NCI-H1417 treated with DMSO at 0.1 percent for 48 hours (cell line): Measurements from ENCODE around the gene PIGK.
A peak's percentile ranks its signal among the peaks of the same experiment; 100 is the strongest.
"Not testable (repeated sequence)": the region's sequence is repeated elsewhere in the genome, so short reads cannot be mapped to it uniquely, and the experiment has no call there.

Experiments
- DNase-seq: peaks from one replicate; lab custom pipeline; 2025; lab: John Stamatoyannopoulos, UW

PIGK gene

DNA sequence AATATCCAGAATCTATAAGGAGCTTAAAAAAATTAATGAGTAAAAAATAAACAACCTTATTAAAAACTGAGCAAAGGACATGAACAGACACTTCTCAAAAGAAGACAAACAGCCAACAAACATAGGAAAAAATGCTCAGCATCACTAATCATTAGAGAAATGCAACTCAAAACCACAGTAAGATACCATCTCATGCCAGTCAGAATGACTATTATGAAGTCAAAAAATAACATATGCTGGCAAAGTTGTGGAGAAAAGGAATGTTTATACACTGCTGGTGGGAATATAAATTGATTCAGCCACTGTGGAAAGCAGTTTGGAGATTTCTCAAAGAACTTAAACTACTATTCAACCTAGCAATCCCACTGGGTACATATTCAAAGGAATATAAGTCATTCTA is 25.3 kb downstream of the PIGK start:
- DNase-seq: no peak

DNA sequence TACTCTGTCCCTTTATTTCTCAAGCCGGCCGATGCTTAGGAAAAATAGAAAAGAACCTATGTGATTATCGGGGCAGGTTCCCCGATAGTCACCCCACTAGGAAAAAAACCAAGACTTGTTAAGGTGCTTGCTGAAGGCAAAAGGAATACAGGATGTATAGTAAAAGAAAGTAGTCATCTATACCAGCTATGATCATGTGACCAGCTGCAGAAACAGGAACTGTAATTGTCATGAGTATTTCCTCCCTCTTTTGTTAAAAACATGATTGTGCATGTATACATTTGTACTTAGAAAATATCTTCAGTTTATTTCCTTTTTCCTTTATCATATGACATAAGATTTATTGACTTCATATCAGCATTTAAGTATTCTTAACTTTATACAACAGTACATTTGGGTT is 30.5 kb downstream of the PIGK start:
- DNase-seq: no peak

DNA sequence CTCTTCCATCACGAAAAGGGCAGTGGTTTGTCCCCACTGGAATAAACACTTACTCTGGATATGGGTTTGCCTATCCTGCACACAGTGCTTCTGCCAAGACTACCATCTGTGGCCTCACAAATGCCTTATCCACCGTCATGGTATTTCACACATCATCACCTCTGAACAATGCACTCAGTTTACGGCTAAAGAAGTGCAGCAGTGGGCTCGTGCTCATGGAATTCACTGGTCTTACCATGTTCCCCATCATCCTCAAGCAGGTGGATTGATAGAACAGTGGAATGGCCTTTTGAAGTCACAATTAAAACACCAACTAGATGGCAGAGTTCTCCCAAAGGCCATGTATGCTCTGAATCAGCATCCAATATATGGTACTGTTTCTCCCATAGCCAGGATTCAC is 32.3 kb downstream of the PIGK start:
- DNase-seq: not testable (repeated sequence)

DNA sequence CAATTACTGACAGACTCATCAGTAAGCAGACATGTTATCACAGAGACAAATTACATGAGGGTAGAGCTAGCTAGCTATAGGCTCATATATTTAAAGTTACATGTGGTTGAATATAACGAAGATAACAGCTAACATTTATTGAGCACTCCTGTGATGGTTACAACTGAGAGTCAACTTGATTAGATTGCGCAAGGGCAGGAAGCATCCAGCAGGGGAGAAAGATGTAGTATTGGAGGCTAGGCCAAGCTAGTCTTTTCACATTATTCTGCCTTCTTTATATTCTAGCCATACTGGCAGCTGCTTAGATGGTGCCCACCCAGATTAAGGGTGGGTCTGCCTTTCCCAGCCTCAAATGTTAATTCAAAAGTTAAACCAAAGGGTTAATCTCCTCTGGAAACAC is 37.1 kb downstream of the PIGK start:
- DNase-seq: no peak

DNA sequence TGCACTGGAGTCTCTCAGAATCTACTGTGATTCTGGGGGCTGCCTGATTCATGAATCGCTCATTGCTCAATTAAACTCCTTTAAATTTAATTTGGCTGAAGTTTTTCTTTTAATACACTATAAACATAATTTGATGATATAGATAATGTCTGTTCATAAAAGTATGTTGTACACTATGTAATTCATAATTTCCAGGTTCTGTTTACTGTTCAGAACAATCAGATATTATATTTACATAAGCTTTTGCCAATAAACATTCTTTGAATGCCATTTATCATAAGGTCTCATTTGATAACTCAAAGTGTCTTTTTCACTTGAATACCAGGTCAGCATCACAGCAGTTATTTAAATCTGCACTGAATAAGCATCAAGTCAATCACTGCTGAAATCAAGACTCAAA is 39.6 kb downstream of the PIGK start:
- no peak for DNase-seq

DNA sequence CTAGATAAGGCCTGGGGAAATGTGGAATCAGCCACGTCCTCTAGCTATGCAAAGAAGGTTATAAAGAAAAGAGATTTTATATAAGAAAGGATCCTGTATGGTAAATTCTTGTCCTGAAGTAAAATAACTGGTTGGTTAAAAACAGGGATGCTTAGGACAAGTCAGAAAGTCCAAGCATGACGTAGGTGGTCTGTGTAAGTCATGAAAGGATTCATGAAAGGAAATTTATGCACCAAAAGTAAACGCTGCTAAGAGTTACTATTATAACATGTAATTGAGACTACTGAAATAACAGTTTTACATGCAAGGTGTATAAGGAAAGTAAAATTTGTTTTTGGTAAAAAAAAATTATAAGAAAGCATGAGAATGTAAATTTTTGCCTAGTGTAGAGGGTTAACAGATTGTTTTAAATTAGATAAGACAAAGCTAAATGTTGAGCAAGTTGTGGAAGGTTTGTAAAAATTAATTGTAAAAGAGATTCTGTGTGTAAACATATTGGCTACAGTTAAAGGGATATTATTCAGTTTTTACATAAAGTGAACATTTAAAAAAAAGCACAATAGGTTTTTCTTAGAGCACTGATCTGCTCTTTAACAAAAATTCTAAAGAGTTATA is 43.9 kb downstream of the PIGK start:
- no peak for DNase-seq

DNA sequence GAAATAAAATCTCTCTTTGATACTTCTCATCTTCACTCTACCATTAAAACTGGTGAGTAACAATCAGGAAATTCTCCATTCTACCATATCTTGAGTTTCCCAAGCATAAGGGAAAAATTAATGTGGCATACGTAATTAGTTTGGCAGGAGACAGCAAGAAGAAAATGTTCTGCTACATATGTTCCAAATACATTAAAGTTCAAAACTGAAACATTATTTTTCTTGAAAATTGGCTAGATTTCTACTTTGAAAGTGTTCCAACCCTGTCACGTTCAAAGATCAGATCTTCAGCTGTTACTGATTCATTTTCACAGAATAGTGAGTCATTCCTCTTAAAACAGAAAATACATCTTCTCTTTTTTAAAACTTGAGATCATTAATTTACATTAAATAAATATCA is 48.5 kb downstream of the PIGK start:
- no peak for DNase-seq

DNA sequence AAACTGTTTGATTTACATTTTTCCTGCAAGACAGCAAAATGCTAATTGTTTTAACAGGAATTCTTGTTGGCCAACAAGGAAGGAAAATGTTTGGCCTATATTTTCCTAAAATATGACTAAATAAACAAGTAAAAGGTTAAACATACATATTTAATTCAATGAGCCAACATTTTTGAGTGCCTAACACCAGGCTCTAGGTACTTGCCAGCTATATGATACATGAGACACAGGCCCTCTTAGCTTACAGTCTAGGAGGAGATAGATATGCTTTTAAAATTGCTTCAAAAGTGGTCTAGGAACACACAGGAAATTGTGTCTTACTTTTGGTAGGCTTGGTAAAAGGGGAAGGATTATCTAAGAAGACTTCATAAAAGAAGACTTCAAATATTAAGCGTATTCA is 50.9 kb downstream of the PIGK start:
- no peak for DNase-seq

DNA sequence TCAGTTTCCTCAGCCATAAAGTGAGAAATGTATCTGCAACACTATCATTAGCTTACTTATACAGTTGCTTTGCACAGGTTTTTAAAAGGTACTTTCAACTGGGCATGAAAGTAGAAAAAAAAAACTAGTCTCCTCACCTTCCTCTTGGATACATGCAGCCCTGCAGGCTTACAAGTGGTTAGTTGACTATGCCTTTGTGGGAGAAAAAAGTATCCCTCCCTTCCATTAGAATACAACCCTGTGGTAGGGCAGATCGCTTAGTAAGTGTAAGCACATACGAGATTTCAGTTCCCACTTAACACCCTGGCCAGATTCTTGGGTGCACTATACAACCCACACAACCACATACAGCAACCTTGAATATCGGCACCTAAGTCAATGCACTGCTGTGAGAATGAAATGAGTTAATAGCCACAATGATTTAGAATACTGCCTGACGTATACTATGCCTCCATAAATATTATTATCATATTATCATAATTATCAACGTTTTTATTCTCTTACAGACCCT is 54.7 kb downstream of the PIGK start:
- DNase-seq: no peak

DNA sequence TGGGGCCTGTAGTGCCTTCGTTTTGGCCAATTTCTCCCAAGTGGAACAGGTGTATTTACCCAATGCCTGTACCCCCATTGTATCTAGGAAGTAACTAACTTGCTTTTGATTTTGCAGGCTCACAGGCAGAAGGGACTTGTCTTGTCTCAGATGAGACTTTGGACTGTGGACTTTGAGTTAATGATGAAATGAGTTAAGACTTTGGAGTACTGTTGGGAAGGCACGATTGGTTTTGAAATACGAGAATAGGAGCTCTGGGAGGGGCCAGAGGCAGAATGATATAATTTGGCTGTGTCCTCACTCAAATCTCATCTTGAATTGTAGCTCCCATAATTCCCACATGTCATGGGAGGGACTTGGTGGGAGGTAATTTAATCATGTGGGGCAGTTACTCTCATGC is 59.5 kb downstream of the PIGK start:
- DNase-seq: not testable (repeated sequence)

DNA sequence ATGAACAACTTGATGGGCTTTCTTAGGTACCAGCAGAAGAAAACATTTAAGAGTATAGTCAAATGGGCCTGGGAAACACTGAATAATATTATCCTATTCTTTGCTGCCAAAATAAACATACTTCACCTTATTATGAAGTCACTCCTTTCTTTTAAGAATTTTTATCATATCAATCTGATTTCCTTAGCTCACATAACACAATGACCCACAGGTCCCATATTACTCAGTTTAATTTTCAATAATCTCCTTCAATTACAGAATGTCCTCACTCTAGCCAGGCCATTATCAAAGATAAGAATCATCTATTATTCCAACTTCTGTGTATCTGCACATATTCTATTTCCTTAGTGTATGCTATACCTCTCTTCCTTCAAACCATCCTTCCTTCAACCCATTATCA is 63.0 kb downstream of the PIGK start:
- no peak for DNase-seq

DNA sequence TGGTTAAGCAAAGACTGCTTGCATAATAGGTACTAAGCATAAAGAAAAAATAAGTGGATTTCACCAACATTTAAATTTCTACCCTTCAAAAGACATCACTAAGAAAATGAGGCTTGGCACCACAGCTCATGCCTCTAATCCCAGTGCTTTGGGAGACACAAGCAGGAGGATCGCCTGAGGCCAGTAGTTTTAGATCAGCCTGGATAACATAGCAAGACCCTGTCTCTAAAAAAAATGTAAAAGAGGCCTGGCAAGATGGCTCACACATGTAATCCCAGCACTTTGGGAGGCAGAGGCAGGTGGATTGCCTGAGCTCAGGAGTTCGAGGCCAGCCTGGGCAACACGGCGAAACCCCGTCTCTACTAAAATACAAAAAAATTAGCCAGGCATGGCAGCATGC is 73.0 kb downstream of the PIGK start:
- no peak for DNase-seq

DNA sequence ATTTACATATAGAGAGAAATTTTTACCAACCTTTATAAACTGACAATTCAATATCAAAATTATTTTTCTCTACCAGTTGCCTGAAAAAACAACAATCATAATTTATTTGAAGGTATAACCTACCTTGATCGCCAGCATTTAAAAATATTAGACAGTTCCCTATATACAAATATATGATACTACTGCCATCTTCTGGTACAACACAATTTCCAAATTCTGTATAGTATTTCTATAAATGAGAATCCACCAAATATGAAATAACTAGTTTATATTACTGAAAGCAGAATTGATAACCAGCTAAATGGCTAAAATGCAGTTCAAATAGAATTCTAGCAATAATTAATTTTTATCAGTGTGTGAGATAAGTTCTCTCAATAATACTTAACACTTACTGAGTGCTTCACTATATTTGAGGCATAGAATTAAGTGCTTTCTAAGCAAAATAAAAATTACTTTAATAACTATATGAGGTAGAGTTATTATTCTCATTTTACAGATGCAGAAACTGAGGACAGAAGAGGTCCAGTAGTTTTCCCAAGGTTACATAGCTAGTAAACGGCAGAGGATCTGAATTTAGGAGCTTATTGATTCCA is 75.6 kb downstream of the PIGK start:
- no peak for DNase-seq

DNA sequence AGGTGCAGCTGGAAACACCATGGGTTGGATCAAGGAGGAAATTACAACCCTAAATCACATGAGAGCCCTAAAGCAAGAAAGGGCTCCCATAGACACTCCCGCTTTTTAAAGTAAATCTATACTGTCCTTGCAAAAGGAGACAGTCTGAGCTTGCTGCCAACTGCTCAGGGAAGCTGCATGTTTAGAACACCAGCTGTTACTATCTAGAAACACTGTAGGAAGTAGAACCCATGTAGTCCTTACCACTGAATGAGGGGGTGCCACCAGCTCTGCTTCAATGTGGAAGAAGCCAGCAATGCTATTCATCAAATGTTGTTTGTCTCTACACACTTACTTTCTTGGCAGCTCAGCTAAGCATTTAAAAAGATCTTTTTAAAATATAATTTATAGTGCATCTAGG is 79.8 kb downstream of the PIGK start:
- DNase-seq: no peak

DNA sequence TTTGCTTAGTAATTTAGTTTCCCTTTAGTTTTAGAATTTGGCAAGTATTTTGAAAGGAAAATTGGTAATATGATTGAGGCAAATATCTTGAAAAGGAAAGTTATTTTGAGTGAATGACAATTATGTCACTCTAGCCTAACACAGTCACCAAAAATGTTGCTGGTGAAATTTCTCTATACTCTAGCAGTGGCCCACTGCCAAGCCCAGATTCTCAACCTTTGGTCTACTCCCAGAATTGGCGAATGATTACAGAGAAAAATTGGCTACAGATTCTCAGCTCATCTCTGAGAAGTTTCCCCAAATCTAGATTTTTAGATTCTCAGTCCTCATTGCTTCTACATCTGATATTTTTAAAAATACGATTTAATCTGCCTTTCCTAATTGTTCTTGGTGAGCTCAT is 84.9 kb downstream of the PIGK start:
- no peak for DNase-seq

DNA sequence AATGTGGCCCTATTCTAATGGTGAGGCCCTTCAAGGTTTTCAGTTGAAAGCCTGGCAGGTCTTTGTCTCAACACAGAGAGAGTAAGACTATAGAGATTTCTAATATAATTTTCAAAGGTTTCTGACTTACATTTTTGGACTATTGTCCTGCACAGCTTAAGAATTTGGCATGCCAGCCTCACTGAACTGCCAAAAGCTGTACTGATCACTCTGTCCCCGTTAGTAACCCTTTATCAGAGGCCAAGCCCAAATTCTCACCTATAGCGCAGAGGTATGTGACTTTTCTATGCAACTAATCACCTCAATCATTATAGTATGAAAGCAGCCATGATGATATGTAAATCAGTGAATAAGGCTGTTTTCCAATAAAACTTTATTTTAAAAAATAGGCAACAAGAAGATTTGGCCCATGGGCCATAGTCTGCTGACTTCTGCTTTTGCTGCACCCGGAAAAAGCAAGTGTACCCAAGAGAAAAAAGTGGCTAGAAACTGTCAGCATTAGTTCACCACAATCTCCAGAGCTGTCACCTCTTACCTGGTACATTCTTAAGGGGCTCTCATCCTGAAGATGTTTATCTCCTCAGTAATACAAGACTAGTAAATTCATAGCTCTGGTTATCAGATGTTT is 85.4 kb downstream of the PIGK start:
- no peak for DNase-seq

DNA sequence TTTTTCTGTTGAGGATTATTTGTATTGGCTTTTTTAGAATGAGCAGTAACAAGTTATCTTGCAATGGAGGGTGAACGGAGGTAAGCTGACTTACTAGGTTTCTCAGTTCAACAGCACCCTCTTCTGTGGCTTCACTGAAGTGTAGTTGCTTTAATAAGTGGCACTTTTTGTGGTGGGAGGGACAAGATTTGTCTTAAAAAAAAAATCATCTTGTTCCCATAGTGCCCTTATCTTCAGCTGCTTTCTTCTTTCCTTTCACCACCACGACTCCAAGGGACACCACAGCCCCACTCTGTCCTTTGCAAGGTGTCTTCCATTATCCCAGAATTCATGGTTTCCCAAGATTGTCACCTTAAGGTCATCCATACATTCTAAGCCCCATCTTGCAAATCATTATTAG is 92.9 kb downstream of the PIGK start:
- peak; percentile 26 for DNase-seq

DNA sequence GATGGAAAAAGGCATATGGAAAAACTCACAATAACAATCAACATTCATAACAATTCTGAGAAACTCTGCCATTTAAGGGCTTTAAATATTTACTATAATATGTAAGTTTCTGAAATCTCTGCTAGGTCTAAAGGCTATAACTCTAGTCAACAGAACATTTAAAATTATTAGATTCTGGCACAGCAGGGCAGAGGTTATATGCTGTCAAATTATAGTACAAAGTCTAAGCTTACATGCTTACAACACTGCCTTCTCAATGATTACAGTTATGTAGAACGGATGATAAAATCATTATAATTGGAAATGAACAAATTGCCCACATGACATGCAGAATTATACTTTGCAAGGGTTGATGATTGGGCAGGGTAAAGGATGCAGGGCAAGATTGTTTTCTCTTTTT is 97.7 kb downstream of the PIGK start:
- DNase-seq: no peak

DNA sequence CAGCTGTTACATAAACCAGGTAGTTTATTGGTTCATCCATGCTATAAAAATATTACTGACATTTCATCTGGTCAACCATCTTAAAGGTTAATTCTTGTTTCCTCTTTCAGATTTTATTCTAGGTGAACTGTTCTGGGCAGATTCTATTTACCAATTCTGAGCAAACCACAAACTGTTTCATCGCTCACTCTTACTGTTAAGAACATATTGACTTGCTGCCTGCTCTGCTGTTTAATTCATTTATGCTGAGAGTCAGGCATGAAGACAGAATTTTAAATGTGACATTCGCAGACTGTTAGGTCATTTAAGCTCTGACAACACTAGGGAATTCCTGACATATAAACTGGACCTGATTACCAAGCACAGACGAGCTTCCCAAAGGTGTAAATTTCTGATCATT is 98.3 kb downstream of the PIGK start:
- no peak for DNase-seq

DNA sequence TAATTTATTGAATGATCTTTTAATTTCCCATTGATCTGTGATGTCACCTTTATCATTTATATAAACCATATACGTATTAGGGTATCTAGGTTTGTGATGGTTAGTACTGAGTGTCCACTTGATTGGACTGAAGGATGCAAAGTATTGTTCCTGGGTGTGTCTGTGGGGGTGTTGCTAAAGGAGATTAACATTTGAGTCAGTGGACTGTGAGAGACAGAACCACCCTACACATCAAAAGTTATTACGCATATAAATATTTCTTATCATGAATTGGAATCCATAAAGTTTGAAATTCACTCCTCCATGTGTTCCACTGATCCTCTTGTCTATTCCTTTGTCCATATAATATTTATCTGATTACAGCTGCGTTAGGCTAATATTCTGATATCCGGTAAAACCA is 100.5 kb downstream of the PIGK start:
- no peak for DNase-seq

DNA sequence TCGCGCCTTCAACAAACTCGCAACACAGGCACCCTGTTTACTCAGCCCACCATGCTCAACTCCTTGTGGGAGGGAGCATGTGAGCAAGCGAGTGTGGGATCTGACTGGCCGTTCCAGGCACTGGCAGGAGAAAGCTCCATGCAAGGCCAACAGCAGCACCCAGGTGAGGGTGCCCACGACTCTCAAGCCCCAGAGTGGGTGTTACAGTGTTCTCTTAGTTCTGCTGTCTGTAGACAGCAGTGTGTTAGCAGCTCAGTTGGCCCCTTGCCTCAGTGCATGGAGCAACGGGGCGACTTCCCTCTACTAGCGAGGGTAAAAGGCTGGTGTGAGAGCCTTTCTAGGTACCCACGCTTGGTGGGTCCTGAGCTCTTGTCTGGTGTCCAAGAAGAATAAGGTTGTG is 114.6 kb downstream of the PIGK start:
- no peak for DNase-seq

DNA sequence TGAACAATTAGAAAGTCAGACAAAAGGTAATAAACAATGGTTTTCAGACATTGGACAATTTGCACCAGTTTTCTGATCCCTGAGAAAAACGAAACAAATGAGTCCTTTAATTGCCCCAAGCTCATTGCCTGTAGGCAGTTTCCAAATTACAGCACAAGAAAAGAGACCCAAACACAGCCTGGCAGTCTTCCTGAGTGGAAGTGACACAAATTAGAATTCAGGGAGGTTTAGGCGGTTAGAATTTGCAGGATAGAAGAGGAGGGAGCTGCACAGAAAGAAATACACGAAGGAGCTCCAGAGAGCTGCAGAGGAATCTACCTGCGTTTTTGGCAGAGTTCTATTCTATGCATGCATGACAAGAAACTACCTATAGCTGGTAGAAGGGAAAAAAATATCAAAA is 115.7 kb downstream of the PIGK start:
- no peak for DNase-seq

DNA sequence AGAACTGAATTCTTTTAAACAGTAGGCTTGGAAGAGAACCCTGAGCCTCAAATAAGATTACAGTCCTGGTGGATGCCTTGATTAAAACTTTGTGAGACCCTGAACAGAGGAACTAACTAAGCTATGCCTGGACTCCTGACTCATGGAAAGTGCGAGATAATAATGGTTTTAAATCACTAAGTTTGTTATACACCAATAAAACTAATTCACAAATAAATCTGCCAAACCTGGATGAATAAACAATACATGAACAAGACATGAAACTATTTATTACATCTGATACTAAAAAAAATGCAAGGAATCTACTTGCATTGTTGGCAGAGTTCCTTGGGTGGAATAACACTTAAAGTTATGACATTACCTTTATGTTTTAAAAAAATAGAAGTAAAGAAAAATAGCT is 118.4 kb downstream of the PIGK start:
- DNase-seq: no peak
